GM12865 (cell line): ENCODE data around the gene CCDC91.

Source experiments
- DNase-seq: peaks from one replicate; pipeline ENCODE4 v3.0.0; 2010; ENCODE audit warnings: low read depth
- H3K4me3 ChIP-seq: 2 replicates; pipeline ENCODE4 v1.5.1; 2011; ENCODE audit warnings: mild to moderate bottlenecking, low read depth, low read length, control low read depth
- TF ChIP-seq, protein P1 (sequence below): IDR thresholded peaks from 2 replicates; pipeline ENCODE4 v1.5.1; 2011; ENCODE audit warnings: low read length, control low read depth, low read depth, inconsistent platforms; ENCODE audit not compliant: insufficient read depth; ENCODE audit errors: missing control alignments

Gene CCDC91

DNA sequence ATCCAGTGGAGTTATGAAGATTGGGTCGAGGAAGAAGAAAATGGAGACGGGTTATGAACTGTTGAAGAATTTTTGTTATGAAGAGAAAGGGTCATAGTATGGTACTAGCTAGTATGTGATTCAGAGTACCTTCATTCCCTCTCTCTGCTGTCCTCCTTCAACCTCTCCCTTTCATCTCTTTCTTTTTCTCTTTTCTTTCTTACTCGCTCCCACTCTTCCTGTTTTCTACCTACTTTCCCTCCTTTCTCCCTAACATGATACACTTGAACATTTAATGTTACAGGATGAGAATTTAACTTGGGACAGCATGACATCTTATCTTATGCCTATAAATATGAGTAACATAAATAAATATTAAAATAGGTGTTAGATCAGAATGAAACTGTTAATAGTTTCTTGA lies 112.9 kb downstream of the CCDC91 start:
- DNase-seq: no peak
- TF ChIP-seq, protein P1, sequence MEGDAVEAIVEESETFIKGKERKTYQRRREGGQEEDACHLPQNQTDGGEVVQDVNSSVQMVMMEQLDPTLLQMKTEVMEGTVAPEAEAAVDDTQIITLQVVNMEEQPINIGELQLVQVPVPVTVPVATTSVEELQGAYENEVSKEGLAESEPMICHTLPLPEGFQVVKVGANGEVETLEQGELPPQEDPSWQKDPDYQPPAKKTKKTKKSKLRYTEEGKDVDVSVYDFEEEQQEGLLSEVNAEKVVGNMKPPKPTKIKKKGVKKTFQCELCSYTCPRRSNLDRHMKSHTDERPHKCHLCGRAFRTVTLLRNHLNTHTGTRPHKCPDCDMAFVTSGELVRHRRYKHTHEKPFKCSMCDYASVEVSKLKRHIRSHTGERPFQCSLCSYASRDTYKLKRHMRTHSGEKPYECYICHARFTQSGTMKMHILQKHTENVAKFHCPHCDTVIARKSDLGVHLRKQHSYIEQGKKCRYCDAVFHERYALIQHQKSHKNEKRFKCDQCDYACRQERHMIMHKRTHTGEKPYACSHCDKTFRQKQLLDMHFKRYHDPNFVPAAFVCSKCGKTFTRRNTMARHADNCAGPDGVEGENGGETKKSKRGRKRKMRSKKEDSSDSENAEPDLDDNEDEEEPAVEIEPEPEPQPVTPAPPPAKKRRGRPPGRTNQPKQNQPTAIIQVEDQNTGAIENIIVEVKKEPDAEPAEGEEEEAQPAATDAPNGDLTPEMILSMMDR: no peak
- no peak overlapping the region for H3K4me3 ChIP-seq

DNA sequence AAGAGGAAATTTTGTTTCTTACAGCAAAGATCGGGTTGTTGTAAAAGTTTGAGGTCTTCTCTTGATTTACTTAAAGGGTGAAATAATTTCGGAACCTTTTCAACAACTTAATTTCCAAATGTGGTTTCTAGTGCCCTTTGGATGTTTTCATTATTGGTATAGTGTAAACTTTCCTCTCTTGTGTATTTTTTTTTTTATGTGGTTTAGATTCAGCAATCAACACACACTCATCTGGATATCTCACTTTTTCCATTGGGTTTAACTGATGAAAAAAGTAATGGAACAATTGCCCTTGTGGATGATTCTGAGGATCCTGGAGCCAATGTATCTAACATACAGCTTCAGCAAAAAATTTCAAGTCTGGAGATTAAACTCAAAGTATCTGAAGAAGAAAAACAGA lies 116.3 kb downstream of the CCDC91 start:
- no peak overlapping the region for H3K4me3 ChIP-seq
- no peak for DNase-seq
- TF ChIP-seq, protein P1: no peak

DNA sequence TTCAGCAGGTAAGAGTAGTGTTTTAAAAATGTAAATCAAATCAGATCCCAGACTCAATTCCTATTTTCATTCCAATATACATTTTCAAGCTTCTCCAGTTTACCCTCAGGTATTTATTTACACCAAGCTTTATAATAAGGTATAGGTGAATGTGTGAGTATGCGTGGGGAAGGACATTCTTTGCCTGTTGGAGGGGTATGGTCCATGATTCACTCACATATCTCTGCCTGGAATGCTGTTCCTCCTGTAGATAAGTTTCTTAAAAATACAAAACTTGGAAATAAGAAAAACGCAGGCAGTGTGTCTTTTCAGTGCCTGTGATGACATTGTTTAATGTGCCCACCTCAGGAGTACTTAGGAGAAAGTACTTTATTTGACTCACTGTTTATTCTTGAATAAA lies 118.6 kb downstream of the CCDC91 start:
- TF ChIP-seq, protein P1: no peak
- DNase-seq: no peak
- H3K4me3 ChIP-seq: no peak overlapping the region

DNA sequence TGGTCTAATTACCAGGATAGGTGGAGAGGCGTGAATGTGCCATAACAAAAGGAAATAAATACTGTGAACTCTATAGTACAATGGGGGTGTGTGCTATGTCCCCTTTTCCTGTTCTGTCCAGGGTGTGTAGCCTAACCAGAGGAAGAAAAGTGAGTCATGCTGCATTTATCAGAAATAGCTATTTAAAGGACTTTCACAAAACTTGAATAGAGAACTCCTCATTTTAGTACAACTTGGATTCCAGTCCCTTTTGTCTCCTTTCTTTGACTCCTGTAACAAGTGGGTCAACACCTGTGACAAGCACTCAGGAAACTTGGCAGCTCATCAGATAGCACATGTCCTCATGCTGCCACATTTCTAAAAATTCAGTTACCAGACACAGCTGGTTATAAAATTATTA lies 123.4 kb downstream of the CCDC91 start:
- TF ChIP-seq, protein P1: no peak
- no peak overlapping the region for H3K4me3 ChIP-seq
- no peak for DNase-seq

DNA sequence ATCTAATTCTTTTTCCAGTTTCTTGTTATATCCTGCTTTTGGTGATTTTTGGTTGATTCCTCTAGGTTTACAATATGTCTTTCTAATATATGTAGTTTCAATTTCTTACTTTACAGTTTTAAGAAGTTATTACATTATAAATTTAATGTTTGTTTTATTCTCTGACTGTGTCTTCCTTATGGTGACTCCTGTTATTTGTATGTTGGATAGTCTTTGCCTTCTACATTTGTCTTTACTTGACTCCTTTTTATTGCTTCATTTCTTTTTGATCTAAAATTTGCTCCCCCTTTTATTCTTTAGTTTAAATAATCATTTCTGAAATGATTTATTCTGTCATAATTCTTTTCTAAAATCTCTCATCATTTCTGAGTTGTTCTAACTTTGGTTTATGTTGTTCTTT lies 125.8 kb downstream of the CCDC91 start:
- no peak overlapping the region for H3K4me3 ChIP-seq
- TF ChIP-seq, protein P1: no peak
- no peak for DNase-seq

DNA sequence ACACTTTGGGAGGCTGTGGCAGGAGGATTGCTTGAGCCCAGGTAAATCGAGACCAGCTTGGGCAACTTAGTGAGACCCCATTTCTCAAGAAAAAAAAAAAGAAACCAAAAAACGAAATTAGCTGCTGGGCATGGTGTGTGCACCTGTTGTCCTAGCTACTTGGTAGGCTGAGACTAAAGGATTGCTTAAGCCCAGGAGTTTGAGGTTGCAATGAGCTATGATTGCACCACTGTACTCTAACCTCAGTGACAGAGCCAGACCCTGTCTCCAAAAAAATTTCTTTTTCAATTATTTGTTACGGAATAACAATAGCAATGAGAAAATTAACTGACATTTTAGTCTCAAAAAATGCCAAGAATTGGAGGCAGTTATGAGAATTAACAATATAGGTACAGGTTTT lies 128.0 kb downstream of the CCDC91 start:
- H3K4me3 ChIP-seq: no peak overlapping the region
- TF ChIP-seq, protein P1: no peak
- no peak for DNase-seq

DNA sequence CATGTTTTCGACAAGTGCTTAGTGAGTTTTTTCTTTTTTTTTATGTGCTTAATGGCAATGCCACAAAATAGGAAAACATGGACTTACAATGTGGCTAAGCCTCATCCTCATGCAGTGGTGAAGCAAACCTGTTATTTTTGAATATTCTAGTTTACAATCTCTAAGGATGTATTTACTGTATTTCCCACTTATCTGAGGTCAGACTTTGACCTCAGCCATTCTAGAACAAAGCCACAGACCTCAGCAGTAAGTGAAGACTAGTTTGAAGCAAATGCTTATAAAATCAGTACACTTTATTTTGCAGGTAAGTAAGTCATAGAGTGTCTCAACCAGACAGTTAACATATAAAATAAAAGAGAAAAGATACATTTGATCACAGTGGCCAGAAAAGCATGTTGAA lies 130.1 kb downstream of the CCDC91 start:
- DNase-seq: no peak
- no peak overlapping the region for H3K4me3 ChIP-seq
- TF ChIP-seq, protein P1: no peak
